ENCODE measurements around the gene VPS13A. TPM values are rescaled to one million over a fixed set of nuclear protein-coding genes. Genes with fewer than 3 reads are reported as not detected.

Gene VPS13A
- total and polyA plus RNA-seq, 10 of the 15 experiments (the other 5 are each of a cell fraction or from before 2014, with no cell fraction given), result 10.0 to 35.2 (median 21.1) TPM

- TF ChIP-seq JUND (IDR thresholded peaks at IDR 0.05; ENCODE audit: low read depth, low read length), result no peak
- no peak for TF ChIP-seq POLR2A (IDR thresholded peaks at IDR 0.05; ENCODE audit: low read depth, low read length)
- TF ChIP-seq ZNF274 (IDR thresholded peaks at IDR 0.05; ENCODE audit: insufficient read depth, insufficient read length), result no peak
- no peak for TF ChIP-seq KLF5 (IDR thresholded peaks at IDR 0.05; ENCODE audit: partially characterized antibody)
- TF ChIP-seq CHD2 (IDR thresholded peaks at IDR 0.05; ENCODE audit: borderline replicate concordance, low read depth, low read length), result no peak
- TF ChIP-seq RUNX3 (IDR thresholded peaks at IDR 0.05; ENCODE audit: low read length), result no peak
- TF ChIP-seq ZSCAN29 (IDR thresholded peaks at IDR 0.05), result no peak
- TF ChIP-seq, protein P1, sequence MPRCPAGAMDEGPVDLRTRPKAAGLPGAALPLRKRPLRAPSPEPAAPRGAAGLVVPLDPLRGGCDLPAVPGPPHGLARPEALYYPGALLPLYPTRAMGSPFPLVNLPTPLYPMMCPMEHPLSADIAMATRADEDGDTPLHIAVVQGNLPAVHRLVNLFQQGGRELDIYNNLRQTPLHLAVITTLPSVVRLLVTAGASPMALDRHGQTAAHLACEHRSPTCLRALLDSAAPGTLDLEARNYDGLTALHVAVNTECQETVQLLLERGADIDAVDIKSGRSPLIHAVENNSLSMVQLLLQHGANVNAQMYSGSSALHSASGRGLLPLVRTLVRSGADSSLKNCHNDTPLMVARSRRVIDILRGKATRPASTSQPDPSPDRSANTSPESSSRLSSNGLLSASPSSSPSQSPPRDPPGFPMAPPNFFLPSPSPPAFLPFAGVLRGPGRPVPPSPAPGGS (IDR thresholded peaks at IDR 0.05; ENCODE audit: borderline replicate concordance, insufficient read depth, low read depth, low read length, poor library complexity, severe bottlenecking), result no peak
These were observed 20.5 kb upstream of the VPS13A start (continued) for GRCh38 chr9:77156646-77157371.

DNA sequence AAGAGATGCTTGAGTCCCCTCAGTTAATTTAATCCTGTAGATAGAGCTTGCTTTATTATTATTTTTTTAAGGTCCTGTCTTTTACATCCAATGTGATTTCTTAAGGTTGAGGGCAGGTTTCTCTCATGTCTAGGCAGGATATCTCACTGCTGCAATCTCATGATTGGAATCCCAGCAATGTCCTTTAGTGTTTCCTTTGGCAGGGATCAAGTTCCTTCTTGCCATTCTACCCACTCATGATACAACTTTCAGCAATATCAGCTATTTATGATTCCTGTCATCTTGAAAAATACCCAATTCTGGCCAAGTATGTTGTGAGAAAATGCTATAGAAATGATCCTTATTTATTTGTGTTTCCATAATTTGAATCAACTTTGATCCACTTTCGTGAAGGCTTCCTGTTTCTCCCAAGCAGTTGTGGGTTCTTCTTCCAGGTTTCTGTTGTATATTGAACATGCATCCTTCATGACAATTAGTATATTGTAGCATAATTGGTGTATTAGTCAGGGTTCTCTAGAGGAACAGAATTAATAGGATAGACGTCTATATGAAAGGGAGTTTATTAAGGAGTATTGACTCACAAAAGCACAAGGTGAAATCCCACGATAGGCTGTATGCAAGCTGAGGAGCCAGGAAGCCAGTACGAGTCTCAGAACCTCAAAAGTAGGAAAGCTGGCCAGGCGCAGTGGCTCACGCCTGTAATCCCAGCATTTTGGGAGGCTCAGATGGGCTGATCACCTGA is 18.4 kb upstream of the VPS13A start:
- no peaks in the 10 kb centered on the region for H3K9me3 ChIP-seq (replicated peaks; ENCODE audit: control insufficient read depth, insufficient read depth, low read length)
- ChIA-PET POLR2A (no interaction called here), RAD21 (ENCODE audit: unreplicated experiment) (no interaction called here), CTCF (interaction anchor here (0.8 to 3.2 kb wide), 2 partner anchors 8 to 298 kb away, joined by 4 to 19 read pairs; no protein-coding TSS in a partner anchor), SMC1A (ENCODE audit: uncharacterized antibody, unreplicated experiment) (interaction anchor here (0.6 to 2.3 kb wide), 3 partner anchors 91 to 698 kb away, joined by 3 to 5 read pairs (median 3); no protein-coding TSS in a partner anchor)
- WGBS (ENCODE audit: insufficient coverage, insufficient replicate concordance, low lambda C conversion rate, missing lambda C conversion rate), result 30% methylated on average over 6 of the region's 6 CpGs
- in situ Hi-C loops (cut with MboI), result loop anchor here (25.0 kb wide), 1 partner anchor 347 kb away; no protein-coding TSS in a partner anchor
- intact Hi-C loops (cut with micrococcal nuclease; ENCODE audit: unreplicated experiment), result loop anchor here (10.0 kb wide), 2 partner anchors 134 to 494 kb away; no protein-coding TSS in a partner anchor
- no peak overlapping the region for H3K27ac ChIP-seq (ENCODE audit: control insufficient read depth, insufficient read depth)
- ATAC-seq, result no peak
- H3K4me1 ChIP-seq (ENCODE audit: control insufficient read depth, insufficient read depth, low read length), result no peaks in the 10 kb centered on the region
- no peak for FAIRE-seq
- H3K79me2 ChIP-seq (ENCODE audit: control insufficient read depth, insufficient read depth, low read length), result no peaks in the 10 kb centered on the region
- no peak for DNase-seq (ENCODE audit: low read depth, low spot score)
- H3K4me3 ChIP-seq, result no peak overlapping the region
- no peak overlapping the region for H3K9ac ChIP-seq (ENCODE audit: control insufficient read depth, insufficient read depth, low read length)
- TF ChIP-seq E4F1 (IDR thresholded peaks at IDR 0.05; ENCODE audit: borderline replicate concordance, partially characterized antibody) (no peak), KDM1A (IDR thresholded peaks at IDR 0.05; ENCODE audit: borderline replicate concordance) (no peak), CTCF (IDR thresholded peaks at IDR 0.05 in 2 of 3, conservative IDR thresholded peaks at IDR 0.05 in 1 of 3; ENCODE audit: control insufficient read depth in 2 of 3, extremely low read depth in 1 of 3, insufficient read depth in 1 of 3, low read depth in 3 of 3, low read length in 3 of 3) (no peak)
- no peak overlapping the region for H3K4me2 ChIP-seq (ENCODE audit: control insufficient read depth, insufficient read depth)
- H4K20me1 ChIP-seq (ENCODE audit: control insufficient read depth, insufficient read depth), result no peaks in the 10 kb centered on the region
- no peaks in the 10 kb centered on the region; a peak in 2 of 4 replicates for H3K27me3 ChIP-seq (replicated peaks in 1 of 2; ENCODE audit: control insufficient read depth in 2 of 2, insufficient read depth in 2 of 2, low read length in 1 of 2)
- no peak overlapping the region for H2AFZ ChIP-seq (ENCODE audit: control insufficient read depth, low read depth, low read length)
- no TSS peak for BruUV-seq (replicated peaks)
- no peaks in the 10 kb centered on the region for H3K36me3 ChIP-seq (ENCODE audit: control insufficient read depth in 2 of 2, insufficient read depth in 2 of 2, low read length in 1 of 2)
